ENCODE data around the gene EXOSC7.

GRCh38 chr3:45031531-45031930 lies 55.5 kb downstream of the EXOSC7 start:
- no peak for TF ChIP-seq CTCF (IDR thresholded peaks at IDR 0.05)
- TF ChIP-seq POLR2A (IDR thresholded peaks at IDR 0.05), result no peak

Data from heart left ventricle (tissue), 13 donors.